Spleen (tissue), 11 donors: ENCODE data around the gene DNAJC1. TPM values are rescaled to one million over a fixed set of nuclear protein-coding genes. Genes with fewer than 3 reads are reported as not detected.

Experiments used
- DNase-seq: peaks from one replicate; pipeline ENCODE4 v3.0.0-alpha.2; 2020
- H3K27ac ChIP-seq, 8 donors: fragments of 200-600 bp; sonication (generic) in 7 of 8; 1 replicate in 4 of 8; 2 replicates in 4 of 8; pipeline versions ENCODE4 v1.5.0 to v1.8.0; 2016 to 2021; ENCODE audit warnings: inconsistent platforms in 4 of 8, mild to moderate bottlenecking in 4 of 8, moderate library complexity in 1 of 8
- H3K27me3 ChIP-seq, 7 donors: fragments of 200-600 bp; sonication (generic) in 6 of 7; replicated peaks in 1 of 7; 1 replicate in 4 of 7; 2 replicates in 3 of 7; pipeline versions ENCODE4 v1.5.0 to v1.8.0; 2016 to 2021; ENCODE audit warnings: inconsistent platforms in 3 of 7, mild to moderate bottlenecking in 1 of 7
- H3K36me3 ChIP-seq, 6 donors: fragments of 200-600 bp; sonication (generic) in 5 of 6; 1 replicate in 4 of 6; 2 replicates in 2 of 6; pipeline versions ENCODE4 v1.5.0 to v1.8.0; 2016 to 2021; ENCODE audit warnings: inconsistent platforms in 2 of 6
- H3K4me1 ChIP-seq, 6 donors: fragments of 200-600 bp; sonication (generic) in 5 of 6; 1 replicate in 3 of 6; 2 replicates in 3 of 6; pipeline versions ENCODE4 v1.5.0 to v1.8.0; 2016 to 2021; ENCODE audit warnings: inconsistent platforms in 3 of 6
- H3K4me3 ChIP-seq, 8 donors: fragments of 200-600 bp; sonication (generic) in 7 of 8; 1 replicate in 4 of 8; 2 replicates in 4 of 8; pipeline versions ENCODE4 v1.5.0 to v1.8.0; 2016 to 2021; ENCODE audit warnings: inconsistent platforms in 4 of 8, mild to moderate bottlenecking in 4 of 8, moderate library complexity in 2 of 8
- H3K9me3 ChIP-seq, 8 donors: fragments of 200-600 bp; sonication (generic) in 7 of 8; 1 replicate in 4 of 8; 2 replicates in 4 of 8; pipeline versions ENCODE4 v1.5.0 to v1.8.0; 2016 to 2021; ENCODE audit warnings: inconsistent platforms in 4 of 8
- CTCF ChIP-seq, 11 experiments: fragments of 200-600 bp in 7 of 11; fragments of 450-650 bp in 4 of 11; sonication (generic) in 4 of 11; IDR thresholded peaks in 8 of 11; conservative IDR thresholded peaks in 3 of 11; 1 replicate in 7 of 11; 2 replicates in 4 of 11; pipeline versions ENCODE4 v1.4.0 to v1.8.0; 2016 to 2021; ENCODE audit warnings: antibody characterized with exemption in 11 of 11, inconsistent platforms in 4 of 11, mild to moderate bottlenecking in 1 of 11
- POLR2A ChIP-seq, 3 donors: fragments of 450-650 bp; IDR thresholded peaks; one replicate each; pipeline ENCODE4 v1.5.1; 2017; ENCODE audit warnings: antibody characterized with exemption in 3 of 3, mild to moderate bottlenecking in 1 of 3
- POLR2AphosphoS5 ChIP-seq, 3 donors: sonication (generic); formaldehyde crosslinking; IDR thresholded peaks; one replicate each; pipeline ENCODE4 v1.5.1; 2017; ENCODE audit warnings: antibody characterized with exemption in 3 of 3
- WGBS, 5 donors: extraction: QIAGEN DNeasy Blood & Tissue Kit in 3 of 5; methylation state at CpG; one replicate each; pipeline versions ENCODE4 v1.1.5 to v1.1.7; 2013 to 2018; 5-methylcytosine and 5-hydroxymethylcytosine counted together
- intact Hi-C: fragments of 100-400 bp; cut with DNase I; formaldehyde crosslinking; loops from one replicate; pipeline ENCODE4 v1.15.0; 2023; ENCODE audit warnings: low total_unique reads
- polyA plus RNA-seq, 3 donors: library from polyadenylated mRNA; stranded (reverse); fragments of 200-250 nt; gene quantifications; one replicate each; pipeline ENCODE4 v1.2.1, GENCODE V29; 2013
- total RNA-seq, 7 donors: library from RNA; depleted of rRNA in 3 of 7; stranded (reverse); fragments of >200 nt in 3 of 7; fragmentation: NEBNext Ultra II Directional in 4 of 7; extraction: Animal tissue kit (Norgen Biotek cat#: 25700) in 4 of 7; gene quantifications; one replicate each; pipeline versions ENCODE4 v1.1.0 to v1.2.1, GENCODE V29; 2016 to 2021
- donor health status: healthy with polysubstance abuse.
- donor health status: DM: no; HTN: no; CAD: no; lungs with moderate emphysema.
- donor health status: DM: no; HTN: no; CAD: no.
- donor health status: Bipolar disorder and iron deficiency.
- donor health status: healthy.
- donor health status: DM: no; HTN: no; CAD: no.
- donor health status: DM: yes; HTN: yes; CAD: no.

Gene DNAJC1
- total and polyA plus RNA-seq, 10 donors, result 8.1 to 96.4 (median 22.5) TPM

GRCh38 chr10:21981118-21981517 lies 22.4 kb downstream of the DNAJC1 start:
- intact Hi-C loops, result no loop called here
- TF ChIP-seq CTCF (IDR thresholded peaks at IDR 0.05 in 8 of 11, conservative IDR thresholded peaks at IDR 0.05 in 3 of 11) (no peak), POLR2A (IDR thresholded peaks at IDR 0.05) (no peak), POLR2AphosphoS5 (IDR thresholded peaks at IDR 0.05) (no peak)
- 76 to 99% (median 96%) methylated on average over 3 of the region's 3 CpGs for WGBS, 5 donors

GRCh38 chr10:21980691-21981090 lies 22.8 kb downstream of the DNAJC1 start:
- Histone ChIP-seq H3K4me1 (peaks cover 0 to 7% (median 0%) of the 10 kb centered on the region in 6 donors), H3K4me3 (no peak overlapping the region), H3K36me3 (no peaks in the 10 kb centered on the region), H3K27ac (no peak overlapping the region), H3K27me3 (no peaks in the 10 kb centered on the region), H3K9me3 (no peaks in the 10 kb centered on the region)
- no peak for DNase-seq
- no peak for TF ChIP-seq POLR2A (IDR thresholded peaks at IDR 0.05)
- no peak for TF ChIP-seq CTCF (IDR thresholded peaks at IDR 0.05 in 8 of 11, conservative IDR thresholded peaks at IDR 0.05 in 3 of 11)
- TF ChIP-seq POLR2AphosphoS5 (IDR thresholded peaks at IDR 0.05), result no peak
- intact Hi-C loops, result no loop called here

More at GRCh38 chr10:21981118-21981517, 22.4 kb downstream of the DNAJC1 start:
- Histone ChIP-seq H3K36me3 (no peaks in the 10 kb centered on the region), H3K4me3 (no peak overlapping the region), H3K9me3 (peaks cover 0 to 4% (median 2%) of the 10 kb centered on the region in 8 donors), H3K27me3 (no peaks in the 10 kb centered on the region), H3K4me1 (peaks cover 0 to 7% (median 0%) of the 10 kb centered on the region in 6 donors), H3K27ac (no peak overlapping the region)
- no peak for DNase-seq

GRCh38 chr10:21978191-21978862 lies 25.2 kb downstream of the DNAJC1 start:
- WGBS, 5 donors, result 28 to 60% (median 43%) methylated on average over 1 of the region's 1 CpG
- Histone ChIP-seq H3K4me3 (no peak overlapping the region), H3K4me1 (peaks cover 0 to 11% (median 0%) of the 10 kb centered on the region in 6 donors), H3K36me3 (no peaks in the 10 kb centered on the region), H3K9me3 (no peaks in the 10 kb centered on the region), H3K27me3 (no peaks in the 10 kb centered on the region), H3K27ac (no peak overlapping the region)
- intact Hi-C loops, result no loop called here
- TF ChIP-seq POLR2A (IDR thresholded peaks at IDR 0.05), result no peak
- no peak for TF ChIP-seq CTCF (IDR thresholded peaks at IDR 0.05 in 8 of 11, conservative IDR thresholded peaks at IDR 0.05 in 3 of 11)
- no peak for TF ChIP-seq POLR2AphosphoS5 (IDR thresholded peaks at IDR 0.05)
- no peak for DNase-seq

- DNase-seq, result no peak
- Histone ChIP-seq H3K36me3 (no peaks in the 10 kb centered on the region), H3K4me3 (no peak overlapping the region), H3K27me3 (no peaks in the 10 kb centered on the region), H3K4me1 (peaks cover 0 to 18% (median 6%) of the 10 kb centered on the region in 6 donors), H3K9me3 (no peaks in the 10 kb centered on the region), H3K27ac (no peak overlapping the region)
- intact Hi-C loops, result no loop called here
- TF ChIP-seq POLR2A (IDR thresholded peaks at IDR 0.05) (no peak), POLR2AphosphoS5 (IDR thresholded peaks at IDR 0.05) (no peak), CTCF (IDR thresholded peaks at IDR 0.05 in 8 of 11, conservative IDR thresholded peaks at IDR 0.05 in 3 of 11) (no peak)
- 92 to 95% (median 94%) methylated on average over 7 of the region's 7 CpGs for WGBS, 5 donors
Observed at GRCh38 chr10:21976739-21977138, 26.8 kb downstream of the DNAJC1 start.
